Activated naive CD8-positive, alpha-beta T cell treated with anti-CD3 and anti-CD28 coated beads, Interleukin-2, amount 10 ng/mL, durations not matched to agents 7 days and 5 days (primary cell): ENCODE data around the gene GBA2. TPM values are rescaled to one million over a fixed set of nuclear protein-coding genes. Genes with fewer than 3 reads are reported as not detected.

Experiments
- ATAC-seq: fragments of 150-1000 bp; cut with Tn5 transposase; one replicate; pipeline ENCODE4 v1.10.0; 2021; ENCODE audit warnings: low read depth, moderate library complexity
- POLR2A ChIA-PET: fragments of 350-600 bp; sonication (Branson Sonifier 250); formaldehyde crosslinking; loops from one replicate; lab custom pipeline; 2021; ENCODE audit warnings: antibody characterized with exemption; lab: Charles Lee
- DNase-seq: peaks from one replicate; pipeline ENCODE4 v3.0.0; 2021
- H3K27ac Mint-ChIP-seq: one replicate; pipeline ENCODE4 v1.8.0; 2022; ENCODE audit warnings: mild to moderate bottlenecking, mixed read lengths
- H3K27me3 Mint-ChIP-seq: one replicate; pipeline ENCODE4 v1.8.0; 2022; ENCODE audit warnings: mild to moderate bottlenecking, moderate library complexity, mixed read lengths
- H3K36me3 Mint-ChIP-seq: one replicate; pipeline ENCODE4 v1.8.0; 2021; ENCODE audit warnings: mild to moderate bottlenecking, mixed read lengths
- H3K4me1 Mint-ChIP-seq: one replicate; pipeline ENCODE4 v1.8.0; 2021; ENCODE audit warnings: mixed read lengths
- H3K4me3 Mint-ChIP-seq: one replicate; pipeline ENCODE4 v1.8.0; 2022; ENCODE audit warnings: mild to moderate bottlenecking, moderate library complexity, mixed read lengths
- H3K9me3 Mint-ChIP-seq: one replicate; pipeline ENCODE4 v1.8.0; 2021; ENCODE audit warnings: mixed read lengths
- microRNA-seq: library from miRNA; unstranded; fragments of <30 nt; microRNA quantifications from one replicate; pipeline ENCODE4 v1.2.0, GENCODE V29; 2022
- total RNA-seq, 2 experiments: library from RNA; stranded (reverse); gene quantifications; one replicate each; pipeline ENCODE4 v1.2.3, GENCODE V29; 2021

GBA2 gene
- total RNA-seq, 2 experiments from 2014 or later: 60.1 to 62.2 TPM

DNA sequence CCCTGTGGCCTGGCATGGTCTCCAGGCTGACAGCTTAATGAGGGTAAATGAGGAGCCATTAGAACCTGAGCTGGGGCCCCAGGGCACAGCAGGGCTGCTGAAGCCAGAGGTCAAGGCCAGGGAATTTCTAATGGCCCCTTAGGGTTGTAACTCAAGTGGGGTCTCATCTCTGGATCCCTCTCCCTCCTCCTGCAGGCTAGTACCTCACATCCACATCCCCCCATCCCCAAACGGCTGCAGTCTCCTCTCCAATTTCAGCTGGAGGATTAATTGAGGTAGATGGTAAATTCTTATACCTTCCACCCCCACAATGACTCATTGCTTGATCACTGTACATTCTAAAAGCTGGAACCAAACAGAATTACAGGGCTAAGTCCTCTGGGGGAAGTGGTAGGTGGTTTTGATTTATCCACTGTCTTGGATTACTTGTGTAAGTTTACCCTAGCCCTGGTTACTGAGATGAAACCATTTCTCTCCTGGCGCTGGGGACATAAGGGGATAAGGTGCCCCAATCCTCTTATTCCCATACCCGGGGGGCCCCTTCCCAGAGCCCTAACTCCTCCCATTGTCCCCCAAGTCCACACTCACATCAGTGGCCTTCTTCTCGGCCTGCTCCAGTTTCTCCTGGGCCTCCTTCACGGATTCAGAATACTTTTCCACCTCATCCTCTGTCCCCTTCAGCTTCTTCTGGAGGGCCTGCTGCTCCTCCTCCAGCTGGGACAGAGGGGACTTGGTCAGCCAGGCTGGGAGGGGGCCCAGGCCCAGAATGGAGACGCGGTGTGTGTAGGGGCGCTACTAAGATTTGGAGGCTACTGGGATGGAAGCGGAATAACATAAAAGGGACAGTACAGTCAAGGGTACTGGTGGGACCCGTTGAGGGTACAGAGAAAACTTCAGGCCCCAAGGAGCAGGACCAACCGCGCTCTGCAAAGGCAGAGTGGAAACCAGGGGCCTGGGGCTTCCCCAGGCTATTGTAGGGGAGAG lies 60.2 kb downstream of the GBA2 start:
- Mint-ChIP-seq H3K4me3 (peak overlapping the region; percentile 67), H3K27me3 (no peaks in the 10 kb centered on the region), H3K27ac (peak overlapping the region; percentile 50), H3K36me3 (no peaks in the 10 kb centered on the region), H3K4me1 (peaks cover 12% of the 10 kb centered on the region), H3K9me3 (no peaks in the 10 kb centered on the region)
- DNase-seq (no peak), ATAC-seq (peak; percentile 44)
- POLR2A ChIA-PET: interaction anchor here (0.9 to 1.2 kb wide), 4 partner anchors 13 to 43 kb away, joined by 3 to 4 read pairs (median 4); partner anchors contain the start of genes ARHGEF39, CREB3 and TLN1

DNA sequence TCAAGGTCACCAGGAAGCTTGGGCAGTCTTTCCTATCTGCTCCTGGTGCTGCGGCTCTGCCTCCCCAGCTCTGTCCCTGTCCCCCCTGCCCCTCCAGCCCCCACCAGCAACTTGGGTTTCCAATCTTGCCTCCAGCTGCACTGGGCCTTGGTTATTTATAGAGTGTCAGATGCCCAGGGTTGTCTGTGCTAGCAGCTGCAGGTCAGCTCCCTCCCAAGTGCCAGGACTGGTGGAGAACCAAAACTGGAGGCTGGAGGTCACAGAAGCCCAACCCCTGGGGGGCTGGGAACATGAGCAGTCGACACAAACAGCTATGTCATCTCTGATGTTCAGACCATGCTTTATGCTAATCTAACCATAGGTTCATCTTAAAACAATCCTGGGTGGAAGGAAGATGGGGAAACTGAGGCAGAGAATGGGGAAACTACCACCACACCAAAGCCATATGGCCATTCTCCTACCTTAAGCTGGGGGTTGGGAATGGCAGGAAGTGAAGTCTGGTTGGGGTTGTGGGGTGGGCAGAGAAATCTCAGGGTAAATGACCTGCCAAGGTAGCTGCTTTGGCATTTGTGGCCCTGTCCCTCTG lies 61.0 kb downstream of the GBA2 start:
- H3K4me1 Mint-ChIP-seq: peaks cover 12% of the 10 kb centered on the region
- H3K27me3 Mint-ChIP-seq: no peaks in the 10 kb centered on the region
- no peak overlapping the region for H3K27ac Mint-ChIP-seq

DNA sequence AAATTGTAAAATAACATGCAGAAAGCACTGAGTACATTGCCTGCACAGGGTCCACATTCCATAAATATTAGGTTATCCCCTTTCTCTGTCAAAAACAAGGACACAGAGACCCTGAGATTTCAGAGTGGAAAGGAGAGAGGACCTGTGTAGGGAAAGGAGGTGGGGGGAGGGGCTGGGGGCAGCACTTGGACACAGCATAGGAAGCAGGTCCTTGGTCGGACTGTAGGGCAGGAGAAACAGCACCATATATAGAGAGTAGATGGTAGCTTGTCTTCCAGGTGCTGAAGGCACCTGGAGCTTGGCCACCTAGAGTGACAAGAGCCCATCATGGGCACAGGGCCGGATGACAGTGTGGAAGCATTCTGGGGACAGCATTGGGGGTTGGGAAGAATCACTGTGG lies 61.7 kb downstream of the GBA2 start:
- ATAC-seq (no peak), DNase-seq (no peak)
- H3K36me3 Mint-ChIP-seq: no peaks in the 10 kb centered on the region
- no peak overlapping the region for H3K4me3 Mint-ChIP-seq
- POLR2A ChIA-PET: interaction anchor here (0.9 kb wide), 1 partner anchor 70 kb away, joined by 3 read pairs; no protein-coding TSS in a partner anchor
- H3K9me3 Mint-ChIP-seq: no peaks in the 10 kb centered on the region
- H3K27ac Mint-ChIP-seq: no peak overlapping the region
- no peaks in the 10 kb centered on the region for H3K27me3 Mint-ChIP-seq
- peaks cover 14% of the 10 kb centered on the region for H3K4me1 Mint-ChIP-seq

More for the DNA sequence above, 61.0 kb downstream of the GBA2 start:
- DNase-seq (no peak), ATAC-seq (no peak)
- no peaks in the 10 kb centered on the region for H3K36me3 Mint-ChIP-seq
- no peaks in the 10 kb centered on the region for H3K9me3 Mint-ChIP-seq
- no peak overlapping the region for H3K4me3 Mint-ChIP-seq
- POLR2A ChIA-PET: interaction anchor here (0.9 to 1.2 kb wide), 5 partner anchors 12 to 71 kb away, joined by 3 to 4 read pairs (median 3); partner anchors contain the start of genes ARHGEF39, CREB3 and TLN1

Small RNAs within 50 kb of the gene (microRNA-seq; reads per million reads assigned to microRNA genes)
- gene MIR6852: not detected
- gene MIR6853: not detected

Other genes starting within 250 kb of the GBA2 start
- gene TESK1, start 144.0 kb downstream of the GBA2 start, total RNA-seq: 10 to 100 TPM; 42.2 to 42.8 TPM
- 10 to 100 TPM; 15.3 to 18.4 TPM for gene CD72, start 130.8 kb downstream of the GBA2 start, total RNA-seq
- gene SIT1, start 98.3 kb downstream of the GBA2 start, total RNA-seq: 100 to 1,000 TPM; 174 to 195 TPM
- gene RMRP, start 91.2 kb downstream of the GBA2 start, total RNA-seq: over 10,000 TPM; 10,447 to 10,452 TPM
- 10 to 100 TPM; 32.7 to 36.3 TPM for gene CCDC107, start 90.9 kb downstream of the GBA2 start, total RNA-seq
- 10 to 100 TPM; 13.1 to 13.4 TPM for gene ARHGEF39, start 84.0 kb downstream of the GBA2 start, total RNA-seq
- 1 to 10 TPM in 1 of 2 experiments, under 1 TPM in 1; 0.86 to 1.2 TPM for gene CA9, start 75.3 kb downstream of the GBA2 start, total RNA-seq
- gene TPM2, start 59.3 kb downstream of the GBA2 start, total RNA-seq: 10 to 100 TPM; 35.7 to 36.9 TPM
- gene TLN1, start 17.0 kb downstream of the GBA2 start, total RNA-seq: 100 to 1,000 TPM; 381 to 388 TPM
- gene CREB3, start 16.6 kb downstream of the GBA2 start, total RNA-seq: 10 to 100 TPM; 21.1 to 24.1 TPM
- gene RGP1, start 59 bp upstream of the GBA2 start, total RNA-seq: 10 to 100 TPM; 26.9 to 29.1 TPM
- not detected for gene MSMP, start 5.0 kb upstream of the GBA2 start, total RNA-seq
- gene NPR2, start 42.4 kb upstream of the GBA2 start, total RNA-seq: 10 to 100 TPM; 13.5 to 13.7 TPM
- 1 to 10 TPM; 3.4 to 4.6 TPM for gene SPAG8, start 63.0 kb upstream of the GBA2 start, total RNA-seq
- gene HINT2, start 65.8 kb upstream of the GBA2 start, total RNA-seq: 10 to 100 TPM; 54.3 to 56.4 TPM
- not detected for gene FAM221B, start 79.5 kb upstream of the GBA2 start, total RNA-seq
- gene TMEM8B, start 80.0 kb upstream of the GBA2 start, total RNA-seq: 1 to 10 TPM; 5.9 to 6.1 TPM
- not detected for gene OR13J1, start 121.2 kb upstream of the GBA2 start, total RNA-seq
- not detected for gene HRCT1, start 157.0 kb upstream of the GBA2 start, total RNA-seq
- gene SPAAR, start 160.3 kb upstream of the GBA2 start, total RNA-seq: not detected
- not detected for gene OR2S2, start 208.9 kb upstream of the GBA2 start, total RNA-seq